Fibroblast of skin of abdomen (primary cell): ENCODE measurements around the gene POLE3.
"Not testable (repeated sequence)": the region's sequence is repeated elsewhere in the genome, so short reads cannot be mapped to it uniquely, and the experiment has no call there.

ENCODE experiments used
- DNase-seq: peaks from one replicate; pipeline ENCODE4 v3.0.0-alpha.2; 2013

POLE3 gene

GRCh38 chr9:113375057-113376023 is 35.1 kb downstream of the POLE3 start:
- no peak for DNase-seq

- no peak for DNase-seq
These were observed 36.6 kb downstream of the POLE3 start for GRCh38 chr9:113373676-113374392.

GRCh38 chr9:113373256-113373655 is 37.2 kb downstream of the POLE3 start:
- DNase-seq, result no peak

- DNase-seq, result no peak
These were observed 38.4 kb downstream of the POLE3 start for GRCh38 chr9:113372059-113372458.

GRCh38 chr9:113370806-113371325 is 39.6 kb downstream of the POLE3 start:
- no peak for DNase-seq

GRCh38 chr9:113369855-113370140 is 40.7 kb downstream of the POLE3 start:
- no peak for DNase-seq

GRCh38 chr9:113368982-113369854 is 41.3 kb downstream of the POLE3 start:
- no peak for DNase-seq

GRCh38 chr9:113368348-113368981 is 42.0 kb downstream of the POLE3 start:
- no peak for DNase-seq

GRCh38 chr9:113365652-113366051 is 44.8 kb downstream of the POLE3 start:
- DNase-seq, result not testable (repeated sequence)

GRCh38 chr9:113364951-113365350 is 45.5 kb downstream of the POLE3 start:
- DNase-seq, result no peak

- DNase-seq, result no peak
These were observed 47.1 kb downstream of the POLE3 start for GRCh38 chr9:113363336-113363735.

- peak; percentile 24 for DNase-seq
These were observed 49.0 kb downstream of the POLE3 start for GRCh38 chr9:113361304-113362018.

- DNase-seq, result no peak
These were observed 50.1 kb downstream of the POLE3 start for GRCh38 chr9:113360242-113360842.

GRCh38 chr9:113359385-113359784 is 51.1 kb downstream of the POLE3 start:
- no peak for DNase-seq
